Osteocyte (in vitro differentiated cells): ENCODE measurements around the gene TEX13D. TPM values are rescaled to one million over a fixed set of nuclear protein-coding genes. Genes with fewer than 3 reads are reported as not detected.
"Not testable (repeated sequence)": the region's sequence is repeated elsewhere in the genome, so short reads cannot be mapped to it uniquely, and the experiment has no call there.

Experiments
- DNase-seq: peaks from one replicate; pipeline ENCODE4 v3.0.0; 2021; ENCODE audit warnings: mixed read lengths; ENCODE audit not compliant: unreplicated experiment; ENCODE audit errors: extremely low spot score
- H3K27ac Mint-ChIP-seq: one replicate; pipeline ENCODE4 v1.8.0; 2021; ENCODE audit warnings: mild to moderate bottlenecking, mixed read lengths; ENCODE audit not compliant: unreplicated experiment
- H3K27me3 Mint-ChIP-seq: one replicate; pipeline ENCODE4 v1.8.0; 2021; ENCODE audit warnings: mixed read lengths; ENCODE audit not compliant: unreplicated experiment
- H3K36me3 Mint-ChIP-seq: one replicate; pipeline ENCODE4 v1.8.0; 2021; ENCODE audit warnings: mixed read lengths; ENCODE audit not compliant: unreplicated experiment
- H3K4me1 Mint-ChIP-seq: one replicate; pipeline ENCODE4 v1.8.0; 2021; ENCODE audit warnings: mixed read lengths; ENCODE audit not compliant: unreplicated experiment
- H3K4me3 Mint-ChIP-seq: one replicate; pipeline ENCODE4 v1.8.0; 2021; ENCODE audit warnings: mild to moderate bottlenecking, moderate library complexity, mixed read lengths; ENCODE audit not compliant: unreplicated experiment
- H3K9me3 Mint-ChIP-seq: one replicate; pipeline ENCODE4 v1.8.0; 2021; ENCODE audit warnings: mixed read lengths; ENCODE audit not compliant: unreplicated experiment
- total RNA-seq: library from RNA; stranded (reverse); gene quantifications from 2 replicates; pipeline ENCODE4 v1.2.1, GENCODE V29; 2021
- TF ChIP-seq, protein P1 (sequence below): fragments of 200-600 bp; sonication (generic); IDR thresholded peaks from 2 replicates; pipeline ENCODE4 v1.5.0; 2021; ENCODE audit warnings: antibody characterized with exemption, mild to moderate bottlenecking, moderate library complexity

The TEX13D gene
- total RNA-seq, 1 donor from 2014 or later: not detected

DNA sequence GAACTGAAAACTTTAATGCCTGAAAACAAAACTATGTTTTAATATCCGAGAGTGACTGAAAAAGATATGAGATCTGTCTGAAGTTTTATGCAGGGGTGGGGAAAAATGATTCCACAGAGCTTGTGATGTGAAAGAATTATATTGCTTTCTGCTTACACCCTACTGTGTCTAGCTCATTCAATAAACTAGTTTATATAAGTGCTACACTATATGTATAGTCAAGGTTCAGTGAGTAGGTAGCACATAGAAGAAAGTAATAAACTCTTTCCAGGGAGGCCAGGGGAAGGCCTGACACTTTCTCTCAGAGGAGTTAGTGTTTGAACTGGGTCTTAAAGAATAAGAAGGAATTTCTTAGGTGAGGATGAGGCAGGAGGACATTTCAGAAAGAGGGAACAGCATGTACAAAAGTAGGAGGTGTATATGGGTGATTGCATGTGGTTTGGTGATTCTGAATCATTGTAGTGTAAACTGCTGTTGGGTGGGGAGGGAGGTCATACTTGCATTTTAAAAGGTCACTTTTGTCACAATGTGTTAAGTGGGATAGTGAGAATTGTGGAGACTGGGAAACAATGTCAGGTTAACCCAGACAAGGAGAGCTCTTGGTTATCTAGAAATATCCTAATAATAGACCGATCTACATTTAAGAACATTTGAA, 25.1 kb upstream of the TEX13D start:
- Mint-ChIP-seq H3K9me3 (no peaks in the 10 kb centered on the region), H3K27me3 (no peaks in the 10 kb centered on the region), H3K27ac (no peak overlapping the region), H3K4me3 (no peak overlapping the region), H3K4me1 (no peaks in the 10 kb centered on the region), H3K36me3 (no peaks in the 10 kb centered on the region)
- TF ChIP-seq, protein P1, sequence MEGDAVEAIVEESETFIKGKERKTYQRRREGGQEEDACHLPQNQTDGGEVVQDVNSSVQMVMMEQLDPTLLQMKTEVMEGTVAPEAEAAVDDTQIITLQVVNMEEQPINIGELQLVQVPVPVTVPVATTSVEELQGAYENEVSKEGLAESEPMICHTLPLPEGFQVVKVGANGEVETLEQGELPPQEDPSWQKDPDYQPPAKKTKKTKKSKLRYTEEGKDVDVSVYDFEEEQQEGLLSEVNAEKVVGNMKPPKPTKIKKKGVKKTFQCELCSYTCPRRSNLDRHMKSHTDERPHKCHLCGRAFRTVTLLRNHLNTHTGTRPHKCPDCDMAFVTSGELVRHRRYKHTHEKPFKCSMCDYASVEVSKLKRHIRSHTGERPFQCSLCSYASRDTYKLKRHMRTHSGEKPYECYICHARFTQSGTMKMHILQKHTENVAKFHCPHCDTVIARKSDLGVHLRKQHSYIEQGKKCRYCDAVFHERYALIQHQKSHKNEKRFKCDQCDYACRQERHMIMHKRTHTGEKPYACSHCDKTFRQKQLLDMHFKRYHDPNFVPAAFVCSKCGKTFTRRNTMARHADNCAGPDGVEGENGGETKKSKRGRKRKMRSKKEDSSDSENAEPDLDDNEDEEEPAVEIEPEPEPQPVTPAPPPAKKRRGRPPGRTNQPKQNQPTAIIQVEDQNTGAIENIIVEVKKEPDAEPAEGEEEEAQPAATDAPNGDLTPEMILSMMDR: no peak
- no peak for DNase-seq

- Mint-ChIP-seq H3K4me1 (no peaks in the 10 kb centered on the region), H3K9me3 (no peaks in the 10 kb centered on the region), H3K27me3 (peaks cover 6% of the 10 kb centered on the region), H3K4me3 (no peak overlapping the region), H3K36me3 (no peaks in the 10 kb centered on the region), H3K27ac (no peak overlapping the region)
- TF ChIP-seq, protein P1: no peak
- DNase-seq: no peak
Measured at GRCh38 chrX:124325732-124326131, 6.7 kb upstream of the TEX13D start.

DNA sequence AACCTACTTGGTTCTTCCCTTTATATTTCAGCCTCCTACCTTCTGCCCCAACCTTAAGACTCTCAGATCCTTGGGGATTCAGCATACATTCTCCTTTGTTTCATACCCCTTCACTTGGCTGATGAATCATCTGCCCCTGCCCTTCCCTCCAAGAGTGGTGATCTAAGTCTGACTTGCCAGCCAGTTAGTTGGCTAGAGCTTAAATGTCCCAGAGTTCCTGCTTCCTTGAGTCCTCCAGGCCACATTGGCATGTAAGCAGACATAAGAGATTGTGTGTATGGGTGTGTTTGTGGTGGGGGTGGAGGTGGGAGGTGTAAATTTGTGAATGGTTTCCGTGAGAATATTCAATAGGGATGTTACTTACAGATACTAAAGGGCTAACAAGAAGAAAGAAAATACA, 3.7 kb upstream of the TEX13D start:
- H3K27ac Mint-ChIP-seq: no peak overlapping the region

DNA sequence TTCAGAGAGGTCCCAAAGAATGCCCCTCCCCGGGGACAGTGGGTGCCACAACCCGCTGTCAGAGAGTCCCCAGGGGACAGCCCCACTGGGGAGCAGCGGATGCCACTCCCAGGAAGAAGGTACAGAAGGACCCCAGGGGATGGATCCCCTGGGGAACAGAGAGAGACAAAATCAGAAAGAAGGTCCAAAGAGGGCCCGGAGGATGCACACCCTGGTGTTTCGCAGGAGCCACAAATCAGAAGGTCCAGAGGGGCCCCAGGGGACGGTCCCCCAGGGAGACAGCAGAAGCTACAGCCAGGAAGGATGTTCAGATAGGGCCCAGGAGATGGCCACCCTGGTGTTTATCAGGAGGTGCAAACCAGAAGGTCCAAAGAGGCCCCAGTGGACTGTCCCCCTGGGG, 1.4 kb downstream of the TEX13D start:
- H3K27ac Mint-ChIP-seq: no peak overlapping the region
- no peak for DNase-seq
- H3K9me3 Mint-ChIP-seq: no peaks in the 10 kb centered on the region
- no peak overlapping the region for H3K4me3 Mint-ChIP-seq
- no peaks in the 10 kb centered on the region for H3K36me3 Mint-ChIP-seq
- TF ChIP-seq, protein P1: no peak
- peaks cover 3% of the 10 kb centered on the region for H3K27me3 Mint-ChIP-seq
- H3K4me1 Mint-ChIP-seq: no peaks in the 10 kb centered on the region

More for the DNA sequence above, 3.7 kb upstream of the TEX13D start:
- Mint-ChIP-seq H3K4me1 (no peaks in the 10 kb centered on the region), H3K9me3 (no peaks in the 10 kb centered on the region), H3K4me3 (no peak overlapping the region), H3K27me3 (peaks cover under 1% of the 10 kb centered on the region), H3K36me3 (no peaks in the 10 kb centered on the region)
- TF ChIP-seq, protein P1: no peak
- DNase-seq: no peak

- H3K4me1 Mint-ChIP-seq, H3K9me3 Mint-ChIP-seq: not testable (repeated sequence)
Measured at GRCh38 chrX:124334555-124334954, 2.1 kb downstream of the TEX13D start.

More at GRCh38 chrX:124334555-124334954, 2.1 kb downstream of the TEX13D start:
- not testable (repeated sequence) for H3K27ac Mint-ChIP-seq, H3K4me3 Mint-ChIP-seq, H3K27me3 Mint-ChIP-seq, H3K36me3 Mint-ChIP-seq, DNase-seq
